Right cardiac atrium (tissue), 5 donors: Measurements from ENCODE around the gene BLOC1S6. TPM values are rescaled to one million over a fixed set of nuclear protein-coding genes. Genes with fewer than 3 reads are reported as not detected.
"Not testable (repeated sequence)": the region's sequence is repeated elsewhere in the genome, so short reads cannot be mapped to it uniquely, and the experiment has no call there.

ENCODE experiments used
- ATAC-seq, 2 donors: fragments of 200-7000 bp; cut with Tn5 transposase; one replicate each; pipeline versions ENCODE4 v1.8.0 to v1.9.1; 2020; ENCODE audit warnings: moderate library complexity in 2 of 2, mild to moderate bottlenecking in 1 of 2
- DNase-seq, 3 donors: peaks; one replicate each; pipeline ENCODE4 v3.0.0-alpha.2; 2020
- H3K27ac ChIP-seq: one replicate; pipeline ENCODE4 v1.5.1; 2013; ENCODE audit warnings: mild to moderate bottlenecking, low read length, control low read depth, moderate library complexity
- H3K27me3 ChIP-seq: one replicate; pipeline ENCODE4 v1.6.1; 2013; ENCODE audit not compliant: control insufficient read depth, insufficient read depth
- H3K4me1 ChIP-seq: one replicate; pipeline ENCODE4 v1.6.1; 2013; ENCODE audit warnings: low read length; ENCODE audit not compliant: control insufficient read depth, insufficient read depth
- H3K4me3 ChIP-seq: one replicate; pipeline ENCODE4 v1.5.1; 2013; ENCODE audit warnings: low read length, control low read depth
- H3K9me3 ChIP-seq: one replicate; pipeline ENCODE4 v1.6.1; 2013; ENCODE audit warnings: low read length; ENCODE audit not compliant: control insufficient read depth
- WGBS: extraction: QIAGEN DNeasy Blood & Tissue Kit; methylation state at CpG from one replicate; pipeline ENCODE4 v1.1.7; 2013; 5-methylcytosine and 5-hydroxymethylcytosine counted together
- intact Hi-C, 4 donors: fragments of 100-400 bp; cut with DNase I; formaldehyde crosslinking; loops; one replicate each; pipeline versions ENCODE4 v1.11.0 to v1.14.0; 2022 to 2023
- polyA plus RNA-seq: library from polyadenylated mRNA; stranded (reverse); fragments of 200-250 nt; gene quantifications from one replicate; pipeline ENCODE4 v1.2.3, GENCODE V29; 2013
- total RNA-seq, 4 donors: library from RNA; stranded (reverse); fragmentation: NEBNext Ultra II Directional; extraction: Animal tissue kit (Norgen Biotek cat#: 25700); gene quantifications; one replicate each; pipeline ENCODE4 v1.2.1, GENCODE V29; 2021
- donor health status: healthy with polysubstance abuse.
- donor health status: DM: no; HTN: yes; CAD: no.
- donor health status: DM: no; HTN: no; CAD: no.
- donor health status: DM: no; HTN: yes; CAD: no; lungs with severe emphysema.
- donor health status: DM: yes; HTN: yes; CAD: no.

The BLOC1S6 gene
- total and polyA plus RNA-seq, 5 donors: 18.5 to 37.8 (median 35.0) TPM

- Histone ChIP-seq H3K9me3 (no peaks in the 10 kb centered on the region), H3K27ac (peak overlapping the region; percentile 54), H3K4me3 (no peak overlapping the region), H3K4me1 (peaks cover 11% of the 10 kb centered on the region), H3K27me3 (no peaks in the 10 kb centered on the region)
- peak; percentile 51 to 62 for ATAC-seq
- intact Hi-C loops: no loop called here
- WGBS: 61% methylated on average over 7 of the region's 7 CpGs
- peak; percentile 43 to 78 (median 68) for DNase-seq
These were observed 55.1 kb downstream of the BLOC1S6 start for GRCh38 chr15:45641999-45642932.

GRCh38 chr15:45644437-45644836 lies 57.3 kb downstream of the BLOC1S6 start:
- 89% methylated on average over 2 of the region's 2 CpGs for WGBS
- intact Hi-C loops: no loop called here

GRCh38 chr15:45645026-45645980 lies 58.1 kb downstream of the BLOC1S6 start:
- WGBS: 71% methylated on average over 9 of the region's 9 CpGs
- intact Hi-C loops: no loop called here
- H3K4me1 ChIP-seq: peaks cover 18% of the 10 kb centered on the region
- no peaks in the 10 kb centered on the region for H3K27me3 ChIP-seq
- no peak overlapping the region for H3K4me3 ChIP-seq
- H3K27ac ChIP-seq: peak overlapping the region; percentile 59
- DNase-seq (peak in 1 of 3 donors; percentile 57), ATAC-seq (peak; percentile 42 to 44)
- no peaks in the 10 kb centered on the region for H3K9me3 ChIP-seq

More at GRCh38 chr15:45644437-45644836, 57.3 kb downstream of the BLOC1S6 start:
- peaks cover 18% of the 10 kb centered on the region for H3K4me1 ChIP-seq
- ATAC-seq (no peak), DNase-seq (no peak)
- no peak overlapping the region for H3K27ac ChIP-seq
- no peaks in the 10 kb centered on the region for H3K27me3 ChIP-seq
- no peaks in the 10 kb centered on the region for H3K9me3 ChIP-seq
- H3K4me3 ChIP-seq: no peak overlapping the region

- 68% methylated on average over 3 of the region's 3 CpGs for WGBS
- no peaks in the 10 kb centered on the region for H3K9me3 ChIP-seq
- intact Hi-C loops: no loop called here
- no peak overlapping the region for H3K4me3 ChIP-seq
- ATAC-seq (no peak), DNase-seq (no peak)
- H3K27ac ChIP-seq: no peak overlapping the region
- no peaks in the 10 kb centered on the region for H3K27me3 ChIP-seq
- peaks cover 16% of the 10 kb centered on the region for H3K4me1 ChIP-seq
These were observed 59.0 kb downstream of the BLOC1S6 start for GRCh38 chr15:45646220-45646619.

GRCh38 chr15:45647828-45648227 lies 60.6 kb downstream of the BLOC1S6 start:
- intact Hi-C loops: no loop called here
- no peak for ATAC-seq
- Histone ChIP-seq H3K27ac (no peak overlapping the region), H3K4me3 (no peak overlapping the region), H3K27me3 (no peaks in the 10 kb centered on the region), H3K9me3 (no peaks in the 10 kb centered on the region), H3K4me1 (peaks cover 11% of the 10 kb centered on the region)
- DNase-seq: no peak
- WGBS: 98% methylated on average over 6 of the region's 6 CpGs

GRCh38 chr15:45648521-45649200 lies 61.5 kb downstream of the BLOC1S6 start:
- no peak overlapping the region for H3K27ac ChIP-seq
- no peak overlapping the region for H3K4me3 ChIP-seq
- H3K4me1 ChIP-seq: peaks cover 11% of the 10 kb centered on the region
- ATAC-seq (peak; percentile 15 to 34), DNase-seq (no peak)
- 95% methylated on average over 4 of the region's 4 CpGs for WGBS
- H3K9me3 ChIP-seq: no peaks in the 10 kb centered on the region
- intact Hi-C loops: no loop called here
- H3K27me3 ChIP-seq: no peaks in the 10 kb centered on the region

GRCh38 chr15:45650007-45650406 lies 62.8 kb downstream of the BLOC1S6 start:
- H3K27ac ChIP-seq, DNase-seq, intact Hi-C loops, ATAC-seq, H3K9me3 ChIP-seq, H3K27me3 ChIP-seq, H3K4me3 ChIP-seq: not testable (repeated sequence)
- peaks cover 11% of the 10 kb centered on the region for H3K4me1 ChIP-seq
- 86% methylated on average over 11 of the region's 11 CpGs for WGBS

GRCh38 chr15:45650889-45651525 lies 63.8 kb downstream of the BLOC1S6 start:
- Histone ChIP-seq H3K27ac (no peak overlapping the region), H3K9me3 (no peaks in the 10 kb centered on the region), H3K27me3 (no peaks in the 10 kb centered on the region), H3K4me3 (no peak overlapping the region), H3K4me1 (peaks cover 7% of the 10 kb centered on the region)
- DNase-seq (peak in 1 of 3 donors; percentile 62), ATAC-seq (no peak)
- intact Hi-C loops: no loop called here
- 97% methylated on average over 35 of the region's 35 CpGs for WGBS

- Histone ChIP-seq H3K27ac (no peak overlapping the region), H3K4me1 (peaks cover 3% of the 10 kb centered on the region), H3K9me3 (no peaks in the 10 kb centered on the region), H3K27me3 (no peaks in the 10 kb centered on the region), H3K4me3 (no peak overlapping the region)
- DNase-seq: no peak
- 69% methylated on average over 3 of the region's 3 CpGs for WGBS
- intact Hi-C loops: no loop called here
- peak; percentile 31 to 62 for ATAC-seq
These were observed 66.7 kb downstream of the BLOC1S6 start for GRCh38 chr15:45653702-45654424.

- WGBS: 86% methylated on average over 6 of the region's 6 CpGs
- no peaks in the 10 kb centered on the region for H3K27me3 ChIP-seq
- no peak overlapping the region for H3K4me3 ChIP-seq
- ATAC-seq: no peak
- H3K9me3 ChIP-seq: no peaks in the 10 kb centered on the region
- H3K27ac ChIP-seq: no peak overlapping the region
- DNase-seq: no peak
- H3K4me1 ChIP-seq: peaks cover 1% of the 10 kb centered on the region
- intact Hi-C loops: no loop called here
These were observed 67.6 kb downstream of the BLOC1S6 start for GRCh38 chr15:45654749-45655148.
